Uterus (tissue), 4 donors: Measurements from ENCODE around the gene SMAD5. TPM values are rescaled to one million over a fixed set of nuclear protein-coding genes. Genes with fewer than 3 reads are reported as not detected.

Experiments used
- DNase-seq, 2 donors: peaks; one replicate each; pipeline ENCODE4 v3.0.0-alpha.2; 2019 to 2020
- H3K27ac ChIP-seq, 2 donors: fragments of 200-600 bp; sonication (generic); 1 replicate in 1 of 2; 2 replicates in 1 of 2; pipeline ENCODE4 v1.5.1; 2016 to 2018
- H3K27me3 ChIP-seq, 2 donors: fragments of 200-600 bp; sonication (generic); one replicate each; pipeline ENCODE4 v1.5.1; 2018 to 2019; ENCODE audit warnings: control low read depth in 1 of 2
- H3K36me3 ChIP-seq, 2 donors: fragments of 200-600 bp; sonication (generic); one replicate each; pipeline ENCODE4 v1.5.1; 2019; ENCODE audit warnings: control low read depth in 1 of 2
- H3K4me1 ChIP-seq, 2 donors: fragments of 200-600 bp; sonication (generic); one replicate each; pipeline ENCODE4 v1.5.1; 2018 to 2019; ENCODE audit warnings: control low read depth in 1 of 2
- H3K4me3 ChIP-seq, 2 donors: fragments of 200-600 bp; sonication (generic); 1 replicate in 1 of 2; 2 replicates in 1 of 2; pipeline ENCODE4 v1.5.1; 2018 to 2019; ENCODE audit warnings: mild to moderate bottlenecking in 1 of 2
- H3K9me3 ChIP-seq, 2 donors: fragments of 200-600 bp; sonication (generic); one replicate each; pipeline ENCODE4 v1.5.1; 2019; ENCODE audit warnings: control low read depth in 1 of 2
- CTCF ChIP-seq, 4 experiments: fragments of 200-600 bp in 2 of 4; fragments of 450-650 bp in 2 of 4; sonication (generic) in 2 of 4; IDR thresholded peaks; one replicate each; pipeline ENCODE4 v1.5.1; 2016 to 2019; ENCODE audit warnings: antibody characterized with exemption in 4 of 4, mild to moderate bottlenecking in 2 of 4, moderate library complexity in 1 of 4
- POLR2A ChIP-seq, 2 donors: fragments of 450-650 bp; IDR thresholded peaks; one replicate each; pipeline ENCODE4 v1.6.1; 2016; ENCODE audit warnings: antibody characterized with exemption in 2 of 2, mild to moderate bottlenecking in 1 of 2, moderate library complexity in 1 of 2
- intact Hi-C: fragments of 100-400 bp; cut with DNase I; formaldehyde crosslinking; loops from one replicate; pipeline ENCODE4 v1.15.1; 2023; ENCODE audit warnings: low total_unique reads
- total RNA-seq, 4 donors: library from RNA; depleted of rRNA in 3 of 4; stranded (reverse); fragments of >200 nt in 3 of 4; gene quantifications; one replicate each; pipeline versions ENCODE4 v1.1.0 to v1.2.4, GENCODE V29; 2014 to 2023
- donor health status: DM: yes; HTN: yes; CAD: no.

Gene SMAD5
- total RNA-seq, 4 donors from 2014 or later = 33.0 to 193 (median 102) TPM

- intact Hi-C loops = no loop called here
- Histone ChIP-seq H3K9me3 (no peaks in the 10 kb centered on the region), H3K27ac (no peak overlapping the region), H3K4me1 (peaks cover 4 to 21% of the 10 kb centered on the region in 2 donors), H3K4me3 (no peak overlapping the region), H3K27me3 (no peaks in the 10 kb centered on the region), H3K36me3 (no peaks in the 10 kb centered on the region)
- TF ChIP-seq CTCF (IDR thresholded peaks at IDR 0.05) = no peak
- TF ChIP-seq POLR2A (IDR thresholded peaks at IDR 0.05) = no peak
- no peak for DNase-seq
Measured at GRCh38 chr5:136143763-136144162, 11.1 kb downstream of the SMAD5 start.

GRCh38 chr5:136145030-136145429 lies 12.4 kb downstream of the SMAD5 start:
- Histone ChIP-seq H3K4me1 (peaks cover 4 to 19% of the 10 kb centered on the region in 2 donors), H3K27ac (no peak overlapping the region), H3K27me3 (no peaks in the 10 kb centered on the region), H3K9me3 (no peaks in the 10 kb centered on the region), H3K4me3 (no peak overlapping the region), H3K36me3 (no peaks in the 10 kb centered on the region)
- DNase-seq = no peak
- no peak for TF ChIP-seq CTCF (IDR thresholded peaks at IDR 0.05)
- intact Hi-C loops = no loop called here

- DNase-seq = no peak
- H3K4me1 ChIP-seq = peaks cover 4 to 12% of the 10 kb centered on the region in 2 donors
- intact Hi-C loops = no loop called here
Measured at GRCh38 chr5:136146201-136146600, 13.6 kb downstream of the SMAD5 start.

GRCh38 chr5:136147632-136148031 lies 15.0 kb downstream of the SMAD5 start:
- Histone ChIP-seq H3K9me3 (no peaks in the 10 kb centered on the region), H3K27ac (no peak overlapping the region), H3K4me3 (no peak overlapping the region), H3K4me1 (peaks cover 4 to 6% of the 10 kb centered on the region in 2 donors), H3K36me3 (no peaks in the 10 kb centered on the region), H3K27me3 (no peaks in the 10 kb centered on the region)
- intact Hi-C loops = no loop called here
- TF ChIP-seq POLR2A (IDR thresholded peaks at IDR 0.05) (no peak), CTCF (IDR thresholded peaks at IDR 0.05) (no peak)
- no peak for DNase-seq

More at GRCh38 chr5:136146201-136146600, 13.6 kb downstream of the SMAD5 start:
- no peak overlapping the region for H3K4me3 ChIP-seq
- no peaks in the 10 kb centered on the region for H3K27me3 ChIP-seq
- H3K36me3 ChIP-seq = no peaks in the 10 kb centered on the region
- no peaks in the 10 kb centered on the region for H3K9me3 ChIP-seq
- TF ChIP-seq POLR2A (IDR thresholded peaks at IDR 0.05) (no peak), CTCF (IDR thresholded peaks at IDR 0.05) (no peak)
- H3K27ac ChIP-seq = no peak overlapping the region

GRCh38 chr5:136149891-136150290 lies 17.2 kb downstream of the SMAD5 start:
- Histone ChIP-seq H3K27ac (no peak overlapping the region), H3K27me3 (no peaks in the 10 kb centered on the region), H3K36me3 (no peaks in the 10 kb centered on the region), H3K9me3 (no peaks in the 10 kb centered on the region), H3K4me1 (peaks cover 0 to 6% of the 10 kb centered on the region in 2 donors), H3K4me3 (no peak overlapping the region)
- intact Hi-C loops = no loop called here
- TF ChIP-seq CTCF (IDR thresholded peaks at IDR 0.05) (no peak), POLR2A (IDR thresholded peaks at IDR 0.05) (no peak)
- DNase-seq = no peak
